Measurements from ENCODE around the gene HOXC5. TPM values are rescaled to one million over a fixed set of nuclear protein-coding genes. Genes with fewer than 3 reads are reported as not detected.
A peak's percentile ranks its signal among the peaks of the same experiment; 100 is the strongest.

HOXC5 gene
- total and polyA plus RNA-seq, 4 experiments from 2014 or later, result not detected

GRCh38 chr12:54011665-54012532 lies 21.0 kb upstream of the HOXC5 start:
- H3K27me3 Mint-ChIP-seq, result peaks cover 59 to 74% of the 10 kb centered on the region in 2 donors
- peaks cover 0 to 3% (median 0%) of the 10 kb centered on the region in 8 donors for H3K9me3 Mint-ChIP-seq
- ChIA-PET POLR2A (ENCODE audit: partially characterized antibody) (no interaction called here), CTCF (ENCODE audit: partially characterized antibody) (interaction anchor here (0.7 to 1.6 kb wide), 3 partner anchors 180 to 301 kb away, joined by 3 to 6 read pairs (median 4); no protein-coding TSS in a partner anchor)
- peak overlapping the region in 1 of 7 donors; percentile 39 for H3K27ac Mint-ChIP-seq
- H3K4me3 Mint-ChIP-seq, result peak overlapping the region in 2 of 8 donors; percentile 23 to 43
- H3K36me3 Mint-ChIP-seq, result no peaks in the 10 kb centered on the region
- H3K27me3 ChIP-seq (ENCODE audit: insufficient read depth, low read length), result peaks cover 76% of the 10 kb centered on the region
- peaks cover 20% of the 10 kb centered on the region for H3K4me1 ChIP-seq (ENCODE audit: insufficient read depth, low read length)
- no peaks in the 10 kb centered on the region for H3K36me3 ChIP-seq (ENCODE audit: insufficient read depth, low read length)
- no peaks in the 10 kb centered on the region for H3K9me3 ChIP-seq (ENCODE audit: control insufficient read depth in 1 of 2, low read length in 2 of 2)
- peaks cover 9 to 52% (median 27%) of the 10 kb centered on the region in 4 donors for H3K4me1 Mint-ChIP-seq
- DNase-seq, result no peak
- intact Hi-C loops (cut with micrococcal nuclease), result no loop called here
- H3K4me3 ChIP-seq (ENCODE audit: low read length in 2 of 2), result no peak overlapping the region
- H3K27ac ChIP-seq (ENCODE audit: low read depth, low read length), result no peak overlapping the region

- H3K4me1 ChIP-seq (ENCODE audit: insufficient read depth, low read length), result peaks cover 25% of the 10 kb centered on the region
- intact Hi-C loops (cut with micrococcal nuclease), result no loop called here
- no peak overlapping the region for H3K27ac ChIP-seq (ENCODE audit: low read depth, low read length)
These were observed 20.0 kb upstream of the HOXC5 start for GRCh38 chr12:54012631-54013409.

DNA sequence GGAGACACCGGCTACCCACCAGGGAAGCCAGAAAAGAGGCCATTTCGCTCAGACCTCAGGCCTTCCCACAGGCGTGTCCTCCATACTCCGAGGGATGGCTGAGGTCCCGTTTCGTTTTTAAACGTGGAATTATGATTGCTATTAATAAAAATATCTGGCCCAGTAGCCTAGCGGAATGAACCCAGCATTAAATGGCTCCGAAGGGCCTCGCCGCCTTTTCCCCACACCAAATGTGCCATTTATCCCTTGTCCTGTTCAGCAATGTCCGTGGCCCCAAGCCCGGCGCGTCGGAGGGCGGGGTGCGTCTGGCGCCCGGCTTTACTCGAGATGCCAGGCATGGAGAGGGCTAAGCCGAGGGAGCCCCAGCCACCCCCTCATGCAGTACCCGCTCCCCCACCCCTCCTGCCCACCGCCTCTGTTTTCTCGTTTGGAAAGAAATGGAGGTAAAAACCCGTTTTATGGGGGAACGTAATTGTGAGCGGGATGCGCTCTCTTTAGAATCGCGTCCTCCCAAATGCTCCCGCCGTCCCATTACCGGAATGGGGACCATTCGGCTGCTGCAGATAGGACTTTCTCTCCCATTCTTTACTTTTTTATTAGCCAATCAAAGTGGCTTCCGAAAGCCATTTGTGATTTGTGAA lies 18.4 kb upstream of the HOXC5 start:
- peak overlapping the region in 5 of 8 donors; percentile 6 to 59 (median 38) for H3K4me3 Mint-ChIP-seq
- POLR2A ChIA-PET (ENCODE audit: partially characterized antibody), result no interaction called here
- intact Hi-C loops (cut with micrococcal nuclease), result no loop called here

More at GRCh38 chr12:54012631-54013409, 20.0 kb upstream of the HOXC5 start:
- Histone ChIP-seq H3K9me3 (ENCODE audit: control insufficient read depth in 1 of 2, low read length in 2 of 2) (no peaks in the 10 kb centered on the region), H3K36me3 (ENCODE audit: insufficient read depth, low read length) (no peaks in the 10 kb centered on the region), H3K27me3 (ENCODE audit: insufficient read depth, low read length) (peaks cover 70% of the 10 kb centered on the region), H3K4me3 (ENCODE audit: low read length in 2 of 2) (no peak overlapping the region)
- Mint-ChIP-seq H3K4me3 (peak overlapping the region in 1 of 8 donors; percentile 47), H3K36me3 (peaks cover 0 to 1% of the 10 kb centered on the region in 2 donors), H3K9me3 (peaks cover 0 to 3% (median 0%) of the 10 kb centered on the region in 8 donors), H3K27me3 (peaks cover 58 to 72% of the 10 kb centered on the region in 2 donors), H3K4me1 (peaks cover 16 to 54% (median 32%) of the 10 kb centered on the region in 4 donors), H3K27ac (peak overlapping the region in 1 of 7 donors; percentile 51)
- ChIA-PET CTCF (ENCODE audit: partially characterized antibody) (interaction anchor here (1.0 to 1.6 kb wide), 4 partner anchors 179 to 194 kb away, joined by 3 to 6 read pairs (median 5); no protein-coding TSS in a partner anchor), POLR2A (ENCODE audit: partially characterized antibody) (no interaction called here)
- DNase-seq, result no peak

DNA sequence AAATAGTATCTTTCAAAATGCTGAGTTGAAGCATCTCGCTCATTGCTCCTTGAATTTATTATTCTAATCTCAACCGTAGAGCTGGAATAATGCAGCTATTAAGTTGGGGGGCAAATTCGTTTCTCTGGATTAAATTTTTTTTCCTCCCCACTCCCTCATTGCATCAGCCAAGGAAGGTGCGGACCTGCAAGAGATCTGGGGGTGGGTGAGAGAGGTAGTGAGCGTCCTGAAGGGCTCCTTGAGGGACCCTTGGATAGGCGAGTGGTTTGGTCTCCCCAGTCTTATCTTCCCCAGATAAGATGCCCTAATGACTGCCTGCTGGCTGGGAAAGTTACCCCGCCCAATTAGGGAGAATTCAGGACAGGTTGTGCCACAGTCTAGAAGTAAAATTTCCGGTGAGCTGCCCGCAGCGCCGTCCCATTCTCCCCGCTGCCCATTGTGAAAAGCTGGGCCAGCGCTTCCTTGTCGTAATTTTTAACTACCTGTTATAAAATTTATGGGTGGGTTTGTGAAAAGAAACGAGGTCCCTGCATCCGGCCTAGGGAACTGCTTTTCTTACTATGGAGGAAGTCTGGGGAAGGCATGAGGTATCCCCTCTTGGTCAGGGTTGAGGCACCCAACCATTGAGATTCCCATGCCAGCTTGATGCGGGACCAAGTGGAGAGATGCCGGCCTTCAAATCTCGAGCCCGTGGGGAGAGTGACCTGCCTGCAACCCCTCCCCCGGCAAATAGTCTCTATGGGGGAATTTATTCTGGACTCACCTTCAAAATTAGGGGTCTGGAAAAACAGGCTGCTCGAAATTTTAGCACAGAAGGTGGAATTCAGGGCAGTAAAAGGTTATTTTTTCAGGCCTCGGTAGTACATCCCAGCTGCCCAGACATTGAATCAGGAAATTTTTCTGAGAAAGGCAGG lies 17.6 kb upstream of the HOXC5 start:
- no peak overlapping the region for H3K27ac ChIP-seq (ENCODE audit: low read depth, low read length)
- peaks cover 0 to 3% (median 0%) of the 10 kb centered on the region in 8 donors for H3K9me3 Mint-ChIP-seq
- H3K36me3 ChIP-seq (ENCODE audit: insufficient read depth, low read length), result no peaks in the 10 kb centered on the region
- DNase-seq, result no peak
- H3K27me3 Mint-ChIP-seq, result peaks cover 50 to 67% of the 10 kb centered on the region in 2 donors
- peaks cover 0 to 1% of the 10 kb centered on the region in 2 donors for H3K36me3 Mint-ChIP-seq
- H3K27ac Mint-ChIP-seq, result peak overlapping the region in 1 of 7 donors; percentile 55
- H3K27me3 ChIP-seq (ENCODE audit: insufficient read depth, low read length), result peaks cover 65% of the 10 kb centered on the region
- no peaks in the 10 kb centered on the region for H3K9me3 ChIP-seq (ENCODE audit: control insufficient read depth in 1 of 2, low read length in 2 of 2)
- ChIA-PET POLR2A (ENCODE audit: partially characterized antibody) (no interaction called here), CTCF (ENCODE audit: partially characterized antibody) (interaction anchor here (1.1 to 3.1 kb wide), 3 partner anchors 10 to 198 kb away, joined by 3 to 14 read pairs (median 4); no protein-coding TSS in a partner anchor)
- peaks cover 10 to 42% (median 25%) of the 10 kb centered on the region in 4 donors for H3K4me1 Mint-ChIP-seq
- H3K4me3 ChIP-seq (ENCODE audit: low read length in 2 of 2), result no peak overlapping the region
- H3K4me1 ChIP-seq (ENCODE audit: insufficient read depth, low read length), result peaks cover 21% of the 10 kb centered on the region
- intact Hi-C loops (cut with micrococcal nuclease), result no loop called here
- peak overlapping the region in 5 of 8 donors; percentile 6 to 59 (median 38) for H3K4me3 Mint-ChIP-seq

More for the DNA sequence above, 18.4 kb upstream of the HOXC5 start:
- Histone ChIP-seq H3K9me3 (ENCODE audit: control insufficient read depth in 1 of 2, low read length in 2 of 2) (no peaks in the 10 kb centered on the region), H3K4me3 (ENCODE audit: low read length in 2 of 2) (no peak overlapping the region), H3K27me3 (ENCODE audit: insufficient read depth, low read length) (peaks cover 66% of the 10 kb centered on the region), H3K36me3 (ENCODE audit: insufficient read depth, low read length) (no peaks in the 10 kb centered on the region), H3K27ac (ENCODE audit: low read depth, low read length) (no peak overlapping the region), H3K4me1 (ENCODE audit: insufficient read depth, low read length) (peaks cover 25% of the 10 kb centered on the region)
- H3K27ac Mint-ChIP-seq, result peak overlapping the region in 1 of 7 donors; percentile 29
- CTCF ChIA-PET (ENCODE audit: partially characterized antibody), result interaction anchor here (0.9 to 1.1 kb wide), 4 partner anchors 18 to 198 kb away, joined by 3 to 6 read pairs (median 4); no protein-coding TSS in a partner anchor
- H3K36me3 Mint-ChIP-seq, result peaks cover 0 to 1% of the 10 kb centered on the region in 2 donors
- peaks cover 52 to 66% of the 10 kb centered on the region in 2 donors for H3K27me3 Mint-ChIP-seq
- peaks cover 0 to 3% (median 0%) of the 10 kb centered on the region in 8 donors for H3K9me3 Mint-ChIP-seq
- DNase-seq, result no peak
- peaks cover 12 to 49% (median 26%) of the 10 kb centered on the region in 4 donors for H3K4me1 Mint-ChIP-seq

GRCh38 chr12:54016051-54016450 lies 16.8 kb upstream of the HOXC5 start:
- Mint-ChIP-seq H3K36me3 (peaks cover 0 to 1% of the 10 kb centered on the region in 2 donors), H3K4me1 (peaks cover 8 to 35% (median 23%) of the 10 kb centered on the region in 4 donors), H3K27ac (peak overlapping the region in 1 of 7 donors; percentile 48), H3K27me3 (peaks cover 45 to 67% of the 10 kb centered on the region in 2 donors), H3K9me3 (peaks cover 0 to 3% (median 0%) of the 10 kb centered on the region in 8 donors), H3K4me3 (no peak overlapping the region)
- Histone ChIP-seq H3K4me3 (ENCODE audit: low read length in 2 of 2) (no peak overlapping the region), H3K9me3 (ENCODE audit: control insufficient read depth in 1 of 2, low read length in 2 of 2) (no peaks in the 10 kb centered on the region), H3K27ac (ENCODE audit: low read depth, low read length) (no peak overlapping the region), H3K27me3 (ENCODE audit: insufficient read depth, low read length) (peaks cover 60% of the 10 kb centered on the region), H3K36me3 (ENCODE audit: insufficient read depth, low read length) (no peaks in the 10 kb centered on the region), H3K4me1 (ENCODE audit: insufficient read depth, low read length) (peaks cover 21% of the 10 kb centered on the region)
- ChIA-PET CTCF (ENCODE audit: partially characterized antibody) (interaction anchor here (1.3 to 3.1 kb wide), 4 partner anchors 8 to 198 kb away, joined by 3 to 14 read pairs (median 7); no protein-coding TSS in a partner anchor), POLR2A (ENCODE audit: partially characterized antibody) (interaction anchor here (2.5 kb wide), 1 partner anchor 9 kb away, joined by 19 read pairs; the partner anchor contains the start of gene HOXC8)
- no peak for DNase-seq
- intact Hi-C loops (cut with micrococcal nuclease), result no loop called here
